ENCODE results near the gene SPATA22.
A peak's percentile ranks its signal among the peaks of the same experiment; 100 is the strongest.
"Not testable (repeated sequence)": the region's sequence is repeated elsewhere in the genome, so short reads cannot be mapped to it uniquely, and the experiment has no call there.

The SPATA22 gene

GRCh38 chr17:3472137-3472536, 518 bp upstream of the SPATA22 start:
- no peak for DNase-seq (ENCODE audit: low spot score)

- no peak for DNase-seq (ENCODE audit: low spot score)
Measured at GRCh38 chr17:3469529-3469928, 2.1 kb downstream of the SPATA22 start.

- DNase-seq (ENCODE audit: low spot score): not testable (repeated sequence)
Measured at GRCh38 chr17:3466355-3466754, 5.3 kb downstream of the SPATA22 start.

- no peak for DNase-seq (ENCODE audit: low spot score)
Measured at GRCh38 chr17:3448059-3448665, 23.5 kb downstream of the SPATA22 start.

- DNase-seq (ENCODE audit: low spot score): peak; percentile 32
Measured at GRCh38 chr17:3447625-3448024, 24.0 kb downstream of the SPATA22 start.

- DNase-seq (ENCODE audit: low spot score): no peak
Measured at GRCh38 chr17:3440451-3440850, 31.2 kb downstream of the SPATA22 start.

- DNase-seq (ENCODE audit: low spot score): no peak
Measured at GRCh38 chr17:3438368-3438767, 33.3 kb downstream of the SPATA22 start.

GRCh38 chr17:3433741-3434140, 37.9 kb downstream of the SPATA22 start, which contains the start of gene OR1E2:
OR1E2 (minus strand) TSS chr17:3433841; CDS start chr17:3433841, 0 bp downstream.
- no peak for DNase-seq (ENCODE audit: low spot score)

GRCh38 chr17:3433215-3433614, 38.4 kb downstream of the SPATA22 start:
- DNase-seq (ENCODE audit: low spot score): peak; percentile 34

GRCh38 chr17:3418222-3418621, 53.4 kb downstream of the SPATA22 start:
- DNase-seq (ENCODE audit: low spot score): no peak

GRCh38 chr17:3415610-3416009, 56.0 kb downstream of the SPATA22 start:
- no peak for DNase-seq (ENCODE audit: low spot score)

GRCh38 chr17:3412216-3412615, 59.4 kb downstream of the SPATA22 start:
- DNase-seq (ENCODE audit: low spot score): not testable (repeated sequence)

- DNase-seq (ENCODE audit: low spot score): no peak
Measured at GRCh38 chr17:3411070-3411469, 60.5 kb downstream of the SPATA22 start, which contains the start of gene OR3A3. OR3A3 (plus strand) TSS chr17:3411370.

GRCh38 chr17:3403856-3404255, 67.8 kb downstream of the SPATA22 start:
- not testable (repeated sequence) for DNase-seq (ENCODE audit: low spot score)

GRCh38 chr17:3401786-3402185, 69.8 kb downstream of the SPATA22 start:
- DNase-seq (ENCODE audit: low spot score): no peak

- DNase-seq (ENCODE audit: low spot score): no peak
Measured at GRCh38 chr17:3400055-3400454, 71.6 kb downstream of the SPATA22 start.

- DNase-seq (ENCODE audit: low spot score): no peak
Measured at GRCh38 chr17:3398310-3398709, 73.3 kb downstream of the SPATA22 start, which contains the start of gene OR1E1. OR1E1 (minus strand) TSS chr17:3398410; CDS start chr17:3398410, 0 bp downstream.

GRCh38 chr17:3397801-3398200, 73.8 kb downstream of the SPATA22 start:
- DNase-seq (ENCODE audit: low spot score): not testable (repeated sequence)
